Endothelial cell of umbilical vein (primary cell): Measurements from ENCODE around the gene TBCD. TPM values are rescaled to one million over a fixed set of nuclear protein-coding genes. Genes with fewer than 3 reads are reported as not detected.

Source experiments
- BruUV-seq: library from RNA; stranded (reverse); fragments of 400-500 nt; replicated peaks from 2 replicates; lab custom pipeline; 2021; lab: Mats Ljungman, UMichigan
- CTCF ChIA-PET: fragments of 300-600, 350-600 bp; sonication (Branson Sonifier 250); formaldehyde crosslinking; loops from one replicate; lab custom pipeline; 2021; ENCODE audit warnings: antibody characterized with exemption, inconsistent platforms; lab: Charles Lee
- POLR2A ChIA-PET: fragments of 300-600, 350-600 bp; sonication (Branson Sonifier 250); formaldehyde crosslinking; loops from one replicate; lab custom pipeline; 2021; ENCODE audit warnings: antibody characterized with exemption, inconsistent platforms; lab: Charles Lee
- DNase-seq: peaks from one replicate; pipeline ENCODE4 v3.0.0-alpha.2; 2011; ENCODE audit warnings: low read depth, low spot score
- FAIRE-seq: peaks from 2 replicates; lab custom pipeline; 2011; peaks lifted over from hg19 to GRCh38; lab: Jason Lieb, UNC
- H2AFZ ChIP-seq: 2 replicates; pipeline ENCODE4 v1.6.0; 2012; ENCODE audit warnings: low read depth, low read length, control low read depth, inconsistent platforms
- H3K27ac ChIP-seq: 2 replicates; pipeline ENCODE4 v1.5.1; 2011; ENCODE audit warnings: low read depth, mild to moderate bottlenecking, control low read depth, low read length, moderate library complexity; ENCODE audit not compliant: insufficient read depth
- H3K27me3 ChIP-seq, 2 experiments: 2 replicates each; pipeline versions ENCODE4 v1.6.0 to v1.6.1; 2011; ENCODE audit warnings: low read length in 2 of 2, mixed read lengths in 1 of 2; ENCODE audit not compliant: control insufficient read depth in 2 of 2, insufficient read depth in 2 of 2
- H3K36me3 ChIP-seq, 2 experiments: 2 replicates in 1 of 2; 3 replicates in 1 of 2; pipeline ENCODE4 v1.5.1; 2011; ENCODE audit warnings: low read length in 2 of 2, mild to moderate bottlenecking in 1 of 2, moderate library complexity in 1 of 2; ENCODE audit not compliant: control insufficient read depth in 2 of 2, insufficient read depth in 2 of 2; ENCODE audit errors: extremely low read depth in 1 of 2
- H3K4me1 ChIP-seq: 3 replicates; pipeline ENCODE4 v1.5.1; 2011; ENCODE audit warnings: mild to moderate bottlenecking, low read length; ENCODE audit not compliant: control insufficient read depth, insufficient read depth; ENCODE audit errors: extremely low read depth
- H3K4me2 ChIP-seq: 2 replicates; pipeline ENCODE4 v1.6.1; 2011; ENCODE audit warnings: low read length, control low read depth, mixed read lengths; ENCODE audit not compliant: insufficient read depth
- H3K4me3 ChIP-seq, 3 experiments: fragments of 200-600 bp in 1 of 3; sonication (generic), shearing (Covaris generic) in 1 of 3; replicated peaks in 1 of 3; 2 replicates each; pipeline ENCODE4 v1.5.1; 2011 to 2016; ENCODE audit warnings: control low read depth in 3 of 3, low read length in 3 of 3, mild to moderate bottlenecking in 2 of 3, inconsistent platforms in 1 of 3, low read depth in 1 of 3, moderate library complexity in 1 of 3; ENCODE audit not compliant: insufficient read depth in 1 of 3
- H3K79me2 ChIP-seq: 2 replicates; pipeline ENCODE4 v1.6.0; 2012; ENCODE audit warnings: low read length, inconsistent platforms; ENCODE audit not compliant: control insufficient read depth, insufficient read depth
- H3K9ac ChIP-seq: replicated peaks from 2 replicates; pipeline ENCODE3; 2011; ENCODE audit warnings: low read length, control low read depth; ENCODE audit not compliant: insufficient read depth; ENCODE audit errors: extremely low read depth
- H3K9me1 ChIP-seq: replicated peaks from 3 replicates; pipeline ENCODE4 v1.6.0; 2011; ENCODE audit warnings: mild to moderate bottlenecking, low read length; ENCODE audit not compliant: control insufficient read depth, insufficient read depth; ENCODE audit errors: extremely low read depth
- H3K9me3 ChIP-seq: replicated peaks from 2 replicates; pipeline ENCODE4 v1.5.1; 2012; ENCODE audit warnings: low read length, inconsistent platforms; ENCODE audit not compliant: control insufficient read depth, insufficient read depth
- H4K20me1 ChIP-seq: replicated peaks from 2 replicates; pipeline ENCODE3; 2011; ENCODE audit warnings: mild to moderate bottlenecking, low read length; ENCODE audit not compliant: control insufficient read depth, insufficient read depth; ENCODE audit errors: extremely low read depth
- CTCF ChIP-seq, 2 donors: IDR thresholded peaks; 1 replicate in 1 of 2; 2 replicates in 1 of 2; pipeline ENCODE4 v1.5.1; 2011; ENCODE audit warnings: low read length in 2 of 2, mild to moderate bottlenecking in 2 of 2, moderate library complexity in 2 of 2, control low read depth in 1 of 2, inconsistent platforms in 1 of 2, low read depth in 1 of 2; ENCODE audit not compliant: insufficient read depth in 1 of 2; ENCODE audit errors: extremely low read depth in 1 of 2
- EZH2 ChIP-seq: IDR thresholded peaks from 2 replicates; pipeline ENCODE4 v1.6.1; 2012; ENCODE audit warnings: borderline replicate concordance, low read depth, mild to moderate bottlenecking, moderate library complexity, low read length, inconsistent platforms; ENCODE audit not compliant: severe bottlenecking
- FOS ChIP-seq: IDR thresholded peaks from 2 replicates; pipeline ENCODE4 v1.6.1; 2011; ENCODE audit warnings: mild to moderate bottlenecking, low read length, moderate library complexity, borderline replicate concordance; ENCODE audit not compliant: insufficient read depth
- GATA2 ChIP-seq: IDR thresholded peaks from 2 replicates; pipeline ENCODE4 v1.7.0; 2011; ENCODE audit warnings: low read depth, mild to moderate bottlenecking, moderate library complexity, mixed read lengths, low read length; ENCODE audit not compliant: insufficient read length, insufficient read depth
- JUN ChIP-seq: IDR thresholded peaks from 2 replicates; pipeline ENCODE4 v1.6.1; 2011; ENCODE audit warnings: borderline replicate concordance, low read depth; ENCODE audit not compliant: insufficient read length, insufficient read depth
- MAX ChIP-seq: IDR thresholded peaks from 2 replicates; pipeline ENCODE4 v1.6.1; 2011; ENCODE audit not compliant: insufficient read depth, insufficient read length
- MYC ChIP-seq: IDR thresholded peaks from one replicate; pipeline ENCODE4 v1.6.1; 2011; ENCODE audit warnings: mild to moderate bottlenecking, low read depth, low read length
- POLR2A ChIP-seq: IDR thresholded peaks from 2 replicates; pipeline ENCODE4 v1.6.1; 2012; ENCODE audit warnings: low read depth, mild to moderate bottlenecking, control low read depth, low read length
- POLR2AphosphoS5 ChIP-seq: IDR thresholded peaks from 2 replicates; pipeline ENCODE4 v1.6.1; 2012; ENCODE audit warnings: low read depth, mild to moderate bottlenecking, control low read depth, low read length, moderate library complexity; ENCODE audit not compliant: insufficient read depth
- dilution Hi-C: fragments of 300-500 bp; cut with MboI; formaldehyde crosslinking; loops from one replicate; pipeline ENCODE4 v1.15.0; 2019; ENCODE audit warnings: low sequenced_read_pairs; ENCODE audit not compliant: extremely low pct_ligation_motif_present
- intact Hi-C: fragments of 100-400 bp; cut with micrococcal nuclease; formaldehyde crosslinking; loops from one replicate; pipeline ENCODE4 v1.10.0; 2022
- polyA plus RNA-seq, 4 experiments: library from polyadenylated mRNA; depleted of rRNA in 3 of 4; stranded (reverse) in 3 of 4; unstranded in 1 of 4; fragments of >200 nt; gene quantifications; 2 replicates each; pipeline versions ENCODE4 v1.2.1 to v1.2.3, GENCODE V29; 2011 to 2012; ENCODE audit warnings: missing spikeins in 1 of 4
- total RNA-seq: library from RNA; stranded (reverse); gene quantifications from 2 replicates; pipeline ENCODE4 v1.2.3, GENCODE V29; 2021

The TBCD gene
- total and polyA plus RNA-seq, 2 donors (not counting 3 experiments of a cell fraction or from before 2014, with no cell fraction given), result 121 to 145 TPM

GRCh38 chr17:82816358-82816757 is 64.5 kb downstream of the TBCD start:
- no peak overlapping the region for H3K27ac ChIP-seq
- ChIA-PET POLR2A (no interaction called here), CTCF (interaction anchor here (1.4 kb wide), 1 partner anchor 98 kb away, joined by 4 read pairs; no protein-coding TSS in a partner anchor)
- intact Hi-C loops (no loop called here), dilution Hi-C loops (no loop called here)
- no peak for TF ChIP-seq GATA2
- TF ChIP-seq CTCF (IDR thresholded peaks at IDR 0.05; ENCODE audit: extremely low read depth in 1 of 2, insufficient read depth in 1 of 2, low read depth in 1 of 2, low read length in 2 of 2), result no peak
- no peak for TF ChIP-seq MYC
- TF ChIP-seq JUN, result no peak
- TF ChIP-seq POLR2A, result no peak
- TF ChIP-seq EZH2, result no peak
- TF ChIP-seq MAX, result no peak
- no peak for TF ChIP-seq FOS
- no peak for TF ChIP-seq POLR2AphosphoS5
- no peak overlapping the region for H3K4me2 ChIP-seq
- H3K4me3 ChIP-seq, result no peak overlapping the region
- DNase-seq (no peak), FAIRE-seq (no peak)
- H3K79me2 ChIP-seq, result no peaks in the 10 kb centered on the region
- no peaks in the 10 kb centered on the region for H3K27me3 ChIP-seq
- H4K20me1 ChIP-seq, result no peaks in the 10 kb centered on the region
- H3K9ac ChIP-seq, result no peak overlapping the region
- H3K9me3 ChIP-seq, result no peaks in the 10 kb centered on the region
- H3K4me1 ChIP-seq, result no peaks in the 10 kb centered on the region
- no TSS peak for BruUV-seq
- H3K36me3 ChIP-seq, result peaks cover 0 to 4% of the 10 kb centered on the region in 2 experiments
- H3K9me1 ChIP-seq, result no peaks in the 10 kb centered on the region
- H2AFZ ChIP-seq, result no peak overlapping the region
